GM23338 (cell line): ENCODE results near the gene HORMAD2. TPM values are rescaled to one million over a fixed set of nuclear protein-coding genes. Genes with fewer than 3 reads are reported as not detected.
"Not testable (repeated sequence)": the region's sequence is repeated elsewhere in the genome, so short reads cannot be mapped to it uniquely, and the experiment has no call there.

Source experiments
- ATAC-seq: fragments of 200-7000 bp; cut with Tn5 transposase; 3 replicates; pipeline ENCODE4 v1.9.1; 2020
- DNase-seq: peaks from one replicate; pipeline ENCODE4 v3.0.0-alpha.2; 2015; ENCODE audit warnings: low spot score
- H2AFZ ChIP-seq: fragments of 200-600 bp; sonication (generic); 2 replicates; pipeline ENCODE4 v1.8.0; 2016; ENCODE audit warnings: antibody characterized with exemption, mild to moderate bottlenecking, moderate library complexity
- H3F3A ChIP-seq: fragments of 200-600 bp; sonication (generic); replicated peaks from 2 replicates; pipeline ENCODE4 v1.8.0; 2017; ENCODE audit warnings: antibody characterized with exemption, mixed run types, low read depth
- H3K27ac ChIP-seq: fragments of 200-600 bp; sonication (generic); 2 replicates; pipeline ENCODE4 v1.6.1; 2016; ENCODE audit warnings: low read depth
- H3K27me3 ChIP-seq: fragments of 200-600 bp; sonication (generic); 2 replicates; pipeline ENCODE4 v1.8.0; 2016; ENCODE audit warnings: mild to moderate bottlenecking, mixed run types, moderate library complexity; ENCODE audit not compliant: insufficient read depth
- H3K36me3 ChIP-seq: fragments of 200-600 bp; sonication (generic); 2 replicates; pipeline ENCODE4 v1.8.0; 2016; ENCODE audit warnings: mild to moderate bottlenecking; ENCODE audit not compliant: insufficient read depth
- H3K4me1 ChIP-seq: fragments of 200-600 bp; sonication (generic); 2 replicates; pipeline ENCODE4 v1.8.0; 2016; ENCODE audit warnings: mild to moderate bottlenecking, moderate library complexity; ENCODE audit not compliant: insufficient read depth
- H3K4me2 ChIP-seq: fragments of 200-600 bp; sonication (generic); 2 replicates; pipeline ENCODE4 v1.7.1; 2017; ENCODE audit warnings: mixed run types
- H3K4me3 ChIP-seq: fragments of 200-600 bp; sonication (generic); 2 replicates; pipeline ENCODE4 v1.6.1; 2016; ENCODE audit warnings: mixed run types
- H3K79me2 ChIP-seq: fragments of 200-600 bp; sonication (generic); replicated peaks from 2 replicates; pipeline ENCODE4 v1.8.0; 2017; ENCODE audit warnings: mild to moderate bottlenecking; ENCODE audit not compliant: insufficient read depth
- H3K9me2 ChIP-seq: fragments of 200-600 bp; sonication (generic); 2 replicates; pipeline ENCODE4 v1.8.0; 2017; ENCODE audit not compliant: insufficient read depth
- H4K20me1 ChIP-seq: fragments of 200-600 bp; sonication (generic); replicated peaks from 2 replicates; pipeline ENCODE4 v1.8.0; 2017; ENCODE audit warnings: mild to moderate bottlenecking; ENCODE audit not compliant: insufficient read depth
- H3K27ac Mint-ChIP-seq: 2 replicates; pipeline ENCODE4 v1.8.0; 2020; ENCODE audit warnings: inconsistent platforms, mild to moderate bottlenecking, moderate library complexity, mixed read lengths
- H3K27me3 Mint-ChIP-seq: 3 replicates; pipeline ENCODE4 v1.8.0; 2022; ENCODE audit warnings: low read depth, mild to moderate bottlenecking, moderate library complexity, mixed read lengths, inconsistent platforms; ENCODE audit not compliant: insufficient read depth, poor library complexity
- H3K36me3 Mint-ChIP-seq: 3 replicates; pipeline ENCODE4 v1.8.0; 2021; ENCODE audit warnings: low read depth, mild to moderate bottlenecking, inconsistent platforms, moderate library complexity, mixed read lengths
- H3K4me1 Mint-ChIP-seq: 3 replicates; pipeline ENCODE4 v1.8.0; 2020; ENCODE audit warnings: mild to moderate bottlenecking, inconsistent platforms, mixed read lengths
- H3K4me3 Mint-ChIP-seq: 3 replicates; pipeline ENCODE4 v1.8.0; 2021; ENCODE audit warnings: moderate library complexity, mild to moderate bottlenecking, inconsistent platforms, mixed read lengths
- H3K9me3 Mint-ChIP-seq: 3 replicates; pipeline ENCODE4 v1.8.0; 2020; ENCODE audit warnings: moderate library complexity, mild to moderate bottlenecking, inconsistent platforms, mixed read lengths
- EZH2 ChIP-seq: fragments of 200-600 bp; sonication (generic); IDR thresholded peaks from one replicate; pipeline ENCODE4 v1.8.0; 2017; ENCODE audit warnings: antibody characterized with exemption, mild to moderate bottlenecking, low read depth; ENCODE audit not compliant: unreplicated experiment
- EZH2phosphoT487 ChIP-seq: fragments of 200-600 bp; sonication (generic); IDR thresholded peaks from one replicate; pipeline ENCODE4 v1.8.1; 2018; ENCODE audit warnings: antibody characterized with exemption; ENCODE audit not compliant: unreplicated experiment
- JUNB ChIP-seq: IDR thresholded peaks from one replicate; pipeline ENCODE4 v1.6.1; 2016; ENCODE audit warnings: antibody characterized with exemption; ENCODE audit not compliant: unreplicated experiment
- NANOG ChIP-seq: IDR thresholded peaks from 2 replicates; pipeline ENCODE4 v1.6.1; 2016; ENCODE audit warnings: antibody characterized with exemption, borderline replicate concordance
- STAT1 ChIP-seq: IDR thresholded peaks from one replicate; pipeline ENCODE4 v1.6.1; 2016; ENCODE audit warnings: antibody characterized with exemption; ENCODE audit not compliant: unreplicated experiment
- ZNF114 ChIP-seq: fragments of 250-450 bp; sonication (Bioruptor Pico); IDR thresholded peaks from 2 replicates; pipeline ENCODE4 v1.5.0; 2020; ENCODE audit warnings: mild to moderate bottlenecking, moderate library complexity
- ZNF331 ChIP-seq: fragments of 250-450 bp; sonication (Bioruptor Pico); IDR thresholded peaks from 2 replicates; pipeline ENCODE4 v1.5.0; 2020; ENCODE audit warnings: low read depth, mild to moderate bottlenecking, moderate library complexity
- polyA plus RNA-seq: library from polyadenylated mRNA; unstranded; fragments of >200 nt; fragmentation: Nextera tagmentation; extraction: Ambion mirVana; gene quantifications from 2 replicates; pipeline ENCODE4 v1.2.1, GENCODE V29; 2016
- total RNA-seq: library from RNA; depleted of rRNA; stranded (reverse); fragments of >200 nt; shearing (Covaris generic); gene quantifications from 2 replicates; pipeline ENCODE4 v1.2.3, GENCODE V29; 2014
- TF ChIP-seq, protein P1 (sequence below): IDR thresholded peaks from 2 replicates; pipeline ENCODE4 v1.6.1; 2016; ENCODE audit warnings: antibody characterized with exemption

The HORMAD2 gene
- total and polyA plus RNA-seq, 2 experiments from 2014 or later, result 0.40 TPM; not detected in 1

DNA sequence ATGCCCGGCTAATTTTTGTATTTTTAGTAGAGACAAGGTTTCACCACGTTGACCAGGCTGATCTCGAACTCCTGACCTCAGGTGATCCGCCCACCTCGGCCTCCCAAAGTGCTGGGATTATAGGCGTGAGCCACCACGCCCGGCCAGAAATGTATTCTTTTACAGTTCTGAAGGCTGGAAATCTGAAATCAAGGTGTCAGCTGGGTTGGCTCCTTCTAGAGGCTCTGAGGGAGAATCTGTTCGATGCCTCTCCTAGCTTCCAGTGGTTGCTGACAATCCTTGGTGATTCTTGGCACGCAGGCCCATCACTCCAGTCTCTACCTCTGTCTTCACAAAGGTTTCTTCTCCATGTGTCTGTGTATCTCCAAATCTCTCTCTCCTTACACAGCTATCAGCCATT lies 120.6 kb downstream of the HORMAD2 start:
- H3K4me3 Mint-ChIP-seq, H3K27ac ChIP-seq, H3F3A ChIP-seq, H3K4me3 ChIP-seq, DNase-seq, H4K20me1 ChIP-seq, H3K36me3 Mint-ChIP-seq, H3K27me3 ChIP-seq, H3K4me1 ChIP-seq, H3K36me3 ChIP-seq, H3K9me3 Mint-ChIP-seq, H3K9me2 ChIP-seq, ATAC-seq, H3K79me2 ChIP-seq, H3K27ac Mint-ChIP-seq, H3K27me3 Mint-ChIP-seq, H2AFZ ChIP-seq, H3K4me2 ChIP-seq: not testable (repeated sequence)
- H3K4me1 Mint-ChIP-seq, result peaks cover 23% of the 10 kb centered on the region

DNA sequence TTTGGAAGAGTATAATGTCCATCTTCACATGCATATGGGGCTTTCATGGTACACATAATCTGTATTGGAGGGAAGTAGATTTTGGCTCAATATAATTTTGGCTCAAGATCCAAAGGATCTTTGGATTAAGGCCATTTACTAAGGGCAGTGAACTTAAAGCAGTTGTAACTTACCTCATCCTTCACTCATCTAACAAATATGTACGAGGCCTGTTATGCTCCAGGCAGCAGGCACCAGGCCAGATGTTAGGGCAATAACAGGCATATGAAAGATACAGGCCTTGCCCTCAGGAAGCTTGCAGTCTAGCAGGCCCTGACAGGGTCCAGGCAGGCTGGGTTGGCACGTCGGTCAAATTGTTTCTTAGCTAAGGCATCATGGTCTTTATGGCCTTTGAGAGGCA lies 121.7 kb downstream of the HORMAD2 start:
- Histone ChIP-seq H2AFZ (no peak overlapping the region), H3K9me2 (0 out of 2 replicates have a peak, but pooled peaks cover 5% of the 10 kb centered on the region), H3K79me2 (no peaks in the 10 kb centered on the region), H3K4me1 (peaks cover 7% of the 10 kb centered on the region), H3K27ac (no peak overlapping the region), H3K36me3 (no peaks in the 10 kb centered on the region), H3K4me2 (no peak overlapping the region), H3K27me3 (no peaks in the 10 kb centered on the region), H4K20me1 (no peaks in the 10 kb centered on the region), H3F3A (0 out of 2 replicates have a peak, but pooled peaks cover 4% of the 10 kb centered on the region), H3K4me3 (no peak overlapping the region)
- Mint-ChIP-seq H3K27me3 (peaks cover 3% of the 10 kb centered on the region), H3K4me1 (peaks cover 15% of the 10 kb centered on the region), H3K4me3 (no peak overlapping the region), H3K36me3 (peaks cover 4% of the 10 kb centered on the region; the same call in 2 of the 3 replicates), H3K9me3 (peaks cover 7% of the 10 kb centered on the region; the same call in 1 of the 3 replicates), H3K27ac (no peak overlapping the region)
- no peak for DNase-seq
- ATAC-seq, result no peak
- TF ChIP-seq EZH2 (no peak), ZNF331 (CRISPR knock-in tag) (no peak), EZH2phosphoT487 (no peak), STAT1 (no peak), NANOG (no peak), ZNF114 (CRISPR knock-in tag) (no peak)
- TF ChIP-seq, protein P1, sequence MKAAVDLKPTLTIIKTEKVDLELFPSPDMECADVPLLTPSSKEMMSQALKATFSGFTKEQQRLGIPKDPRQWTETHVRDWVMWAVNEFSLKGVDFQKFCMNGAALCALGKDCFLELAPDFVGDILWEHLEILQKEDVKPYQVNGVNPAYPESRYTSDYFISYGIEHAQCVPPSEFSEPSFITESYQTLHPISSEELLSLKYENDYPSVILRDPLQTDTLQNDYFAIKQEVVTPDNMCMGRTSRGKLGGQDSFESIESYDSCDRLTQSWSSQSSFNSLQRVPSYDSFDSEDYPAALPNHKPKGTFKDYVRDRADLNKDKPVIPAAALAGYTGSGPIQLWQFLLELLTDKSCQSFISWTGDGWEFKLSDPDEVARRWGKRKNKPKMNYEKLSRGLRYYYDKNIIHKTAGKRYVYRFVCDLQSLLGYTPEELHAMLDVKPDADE, result no peak

DNA sequence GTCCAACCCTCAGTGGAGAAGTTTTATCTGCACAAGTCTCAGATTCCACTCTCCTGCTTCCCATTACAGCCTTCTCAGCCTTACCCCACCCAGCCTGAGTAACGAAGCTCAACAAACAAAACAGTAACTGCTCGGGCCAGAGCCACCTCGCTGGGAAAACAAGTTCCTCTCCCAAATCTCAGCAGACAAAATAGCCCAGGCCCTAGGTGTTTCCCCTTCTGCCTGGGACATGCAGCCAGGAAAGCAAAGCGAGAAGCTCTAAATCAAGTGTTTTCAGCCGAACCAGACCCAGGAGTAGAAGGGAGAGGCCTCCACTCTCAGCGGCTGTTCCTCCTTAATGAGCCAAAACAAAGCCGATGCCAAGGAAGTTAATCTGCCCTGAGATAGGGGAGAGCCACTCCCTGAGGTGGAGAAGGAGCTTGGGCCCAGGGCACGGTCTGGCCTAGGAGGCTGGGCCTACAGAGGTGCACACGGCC lies 122.3 kb downstream of the HORMAD2 start:
- Mint-ChIP-seq H3K27me3 (peaks cover 4% of the 10 kb centered on the region), H3K27ac (no peak overlapping the region)

More for the DNA sequence above, 122.3 kb downstream of the HORMAD2 start:
- Histone ChIP-seq H3K4me1 (peaks cover 5% of the 10 kb centered on the region), H3K79me2 (no peaks in the 10 kb centered on the region), H3K4me2 (no peak overlapping the region), H4K20me1 (no peaks in the 10 kb centered on the region), H3K9me2 (0 out of 2 replicates have a peak, but pooled peaks cover 1% of the 10 kb centered on the region), H3K27me3 (no peaks in the 10 kb centered on the region), H2AFZ (peak overlapping the region; percentile 69), H3K4me3 (no peak overlapping the region), H3F3A (0 out of 2 replicates have a peak, but pooled peaks cover under 1% of the 10 kb centered on the region), H3K36me3 (no peaks in the 10 kb centered on the region), H3K27ac (no peak overlapping the region)
- ATAC-seq (no peak; the same call in 2 of the 3 replicates), DNase-seq (no peak)
- H3K4me1 Mint-ChIP-seq, result peaks cover 13% of the 10 kb centered on the region
- 0 out of 3 replicates have a peak, but pooled peaks cover 3% of the 10 kb centered on the region for H3K9me3 Mint-ChIP-seq
- TF ChIP-seq STAT1, result no peak
- TF ChIP-seq ZNF114 (CRISPR knock-in tag), result no peak
- no peak for TF ChIP-seq JUNB
- TF ChIP-seq EZH2phosphoT487, result no peak
- TF ChIP-seq NANOG, result no peak
- peaks cover 4% of the 10 kb centered on the region; the same call in 2 of the 3 replicates for H3K36me3 Mint-ChIP-seq
- H3K4me3 Mint-ChIP-seq, result no peak overlapping the region
